ENCODE measurements around the gene KIAA0825. TPM values are rescaled to one million over a fixed set of nuclear protein-coding genes. Genes with fewer than 3 reads are reported as not detected.

KIAA0825 gene
- polyA plus RNA-seq, 3 donors, result 0.56 to 1.3 (median 0.89) TPM

DNA sequence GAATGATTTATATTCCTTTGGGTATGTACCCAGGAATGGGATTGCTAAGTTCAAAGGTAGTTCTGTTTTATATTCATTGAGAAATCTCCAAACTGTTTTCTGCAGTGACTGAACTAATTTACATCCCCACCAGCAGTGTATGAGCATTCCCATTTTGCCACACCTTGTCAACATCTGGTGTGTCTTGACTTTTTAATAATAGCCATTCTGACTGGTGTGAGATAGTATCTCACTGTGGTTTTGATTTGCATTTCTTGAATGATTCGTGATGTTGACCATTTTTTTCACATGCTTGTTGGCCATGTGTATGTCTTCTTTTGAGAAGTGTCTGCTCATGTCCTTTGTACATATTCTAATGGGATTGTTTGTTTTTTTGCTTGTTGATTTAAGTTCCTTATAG is 421.5 kb downstream of the KIAA0825 start:
- no peaks in the 10 kb centered on the region for H4K20me1 ChIP-seq (ENCODE audit: insufficient read depth, low read length)
- H3K4me2 ChIP-seq (replicated peaks; ENCODE audit: extremely low read depth, low read length, poor library complexity, severe bottlenecking), result no peak overlapping the region
- Mint-ChIP-seq H3K4me1 (no peaks in the 10 kb centered on the region), H3K27ac (no peak overlapping the region), H3K36me3 (no peaks in the 10 kb centered on the region), H3K4me3 (no peak overlapping the region), H3K9me3 (no peaks in the 10 kb centered on the region), H3K27me3 (ENCODE audit: low read depth in 3 of 3) (peaks cover 0 to 7% (median 3%) of the 10 kb centered on the region in 3 donors)
- no peak for DNase-seq
- H3K9ac ChIP-seq (ENCODE audit: insufficient read depth, low read length, poor library complexity, severe bottlenecking), result no peak overlapping the region
- no peak overlapping the region for H3K27ac ChIP-seq (ENCODE audit: low read depth in 1 of 2, low read length in 2 of 2)
- H3K36me3 ChIP-seq (replicated peaks in 1 of 2; ENCODE audit: control insufficient read depth in 1 of 2, insufficient read depth in 2 of 2, low read length in 2 of 2), result no peaks in the 10 kb centered on the region
- no peak overlapping the region for H3K4me3 ChIP-seq (replicated peaks in 1 of 3; ENCODE audit: low read depth in 2 of 3, low read length in 3 of 3)
- no peaks in the 10 kb centered on the region for H3K4me1 ChIP-seq (ENCODE audit: control insufficient read depth in 1 of 2, insufficient read depth in 2 of 2, low read length in 2 of 2)
- TF ChIP-seq, protein P1, sequence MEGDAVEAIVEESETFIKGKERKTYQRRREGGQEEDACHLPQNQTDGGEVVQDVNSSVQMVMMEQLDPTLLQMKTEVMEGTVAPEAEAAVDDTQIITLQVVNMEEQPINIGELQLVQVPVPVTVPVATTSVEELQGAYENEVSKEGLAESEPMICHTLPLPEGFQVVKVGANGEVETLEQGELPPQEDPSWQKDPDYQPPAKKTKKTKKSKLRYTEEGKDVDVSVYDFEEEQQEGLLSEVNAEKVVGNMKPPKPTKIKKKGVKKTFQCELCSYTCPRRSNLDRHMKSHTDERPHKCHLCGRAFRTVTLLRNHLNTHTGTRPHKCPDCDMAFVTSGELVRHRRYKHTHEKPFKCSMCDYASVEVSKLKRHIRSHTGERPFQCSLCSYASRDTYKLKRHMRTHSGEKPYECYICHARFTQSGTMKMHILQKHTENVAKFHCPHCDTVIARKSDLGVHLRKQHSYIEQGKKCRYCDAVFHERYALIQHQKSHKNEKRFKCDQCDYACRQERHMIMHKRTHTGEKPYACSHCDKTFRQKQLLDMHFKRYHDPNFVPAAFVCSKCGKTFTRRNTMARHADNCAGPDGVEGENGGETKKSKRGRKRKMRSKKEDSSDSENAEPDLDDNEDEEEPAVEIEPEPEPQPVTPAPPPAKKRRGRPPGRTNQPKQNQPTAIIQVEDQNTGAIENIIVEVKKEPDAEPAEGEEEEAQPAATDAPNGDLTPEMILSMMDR (IDR thresholded peaks at IDR 0.05), result no peak
- no peak overlapping the region for H2AFZ ChIP-seq (ENCODE audit: insufficient read depth, low read depth, low read length, poor library complexity, severe bottlenecking)
- no CpG with 5 or more reads among the region's 1 CpG for WGBS (ENCODE audit: insufficient coverage)
- intact Hi-C loops (cut with micrococcal nuclease), result no loop called here
- H3K27me3 ChIP-seq (ENCODE audit: control insufficient read depth in 2 of 2, insufficient read depth in 2 of 2, low read length in 2 of 2), result no peaks in the 10 kb centered on the region
- H3K79me2 ChIP-seq (ENCODE audit: insufficient read depth, low read length), result no peaks in the 10 kb centered on the region
- no peaks in the 10 kb centered on the region for H3K9me3 ChIP-seq (replicated peaks in 1 of 2; ENCODE audit: control insufficient read depth in 1 of 2, insufficient read depth in 1 of 2, low read length in 2 of 2)

DNA sequence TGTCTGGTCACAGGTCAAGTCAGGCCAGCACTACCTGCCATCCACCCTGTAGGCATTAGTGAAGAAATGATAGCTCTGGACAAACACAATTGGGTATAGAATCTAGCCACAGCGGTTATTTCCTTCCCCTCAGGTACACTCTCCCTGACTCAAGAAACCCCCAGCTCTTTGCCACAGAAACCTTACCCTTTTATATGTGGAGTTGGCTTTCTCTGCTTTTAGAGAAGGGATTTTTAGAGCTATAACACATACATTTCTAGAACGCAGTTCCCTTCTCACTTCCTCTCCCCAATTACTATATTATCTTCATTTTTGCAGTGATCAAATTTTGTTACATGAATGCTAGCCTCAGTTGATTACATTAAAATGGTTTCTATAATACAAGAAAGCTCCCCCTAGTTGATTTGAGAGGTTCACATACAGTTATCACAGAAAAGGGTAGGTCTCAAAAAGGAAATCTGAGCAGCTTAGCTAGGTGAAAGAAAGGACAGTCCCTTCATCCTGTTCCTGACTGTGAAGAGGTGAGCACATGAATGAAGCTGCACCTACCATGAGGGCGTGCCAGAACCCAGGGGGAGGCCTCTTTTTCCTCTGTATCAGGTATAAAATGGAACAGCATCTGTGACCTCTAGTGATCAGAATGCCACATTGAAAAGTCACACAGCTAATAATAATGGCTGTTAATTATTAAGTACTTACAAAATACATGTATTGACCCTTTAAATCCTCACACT is 425.6 kb downstream of the KIAA0825 start:
- Histone ChIP-seq H4K20me1 (ENCODE audit: insufficient read depth, low read length) (no peaks in the 10 kb centered on the region), H2AFZ (ENCODE audit: insufficient read depth, low read depth, low read length, poor library complexity, severe bottlenecking) (no peak overlapping the region), H3K9me3 (replicated peaks in 1 of 2; ENCODE audit: control insufficient read depth in 1 of 2, insufficient read depth in 1 of 2, low read length in 2 of 2) (no peaks in the 10 kb centered on the region), H3K4me1 (ENCODE audit: control insufficient read depth in 1 of 2, insufficient read depth in 2 of 2, low read length in 2 of 2) (no peaks in the 10 kb centered on the region), H3K79me2 (ENCODE audit: insufficient read depth, low read length) (no peaks in the 10 kb centered on the region), H3K4me2 (replicated peaks; ENCODE audit: extremely low read depth, low read length, poor library complexity, severe bottlenecking) (no peak overlapping the region), H3K36me3 (replicated peaks in 1 of 2; ENCODE audit: control insufficient read depth in 1 of 2, insufficient read depth in 2 of 2, low read length in 2 of 2) (no peaks in the 10 kb centered on the region), H3K4me3 (replicated peaks in 1 of 3; ENCODE audit: low read depth in 2 of 3, low read length in 3 of 3) (no peak overlapping the region), H3K9ac (ENCODE audit: insufficient read depth, low read length, poor library complexity, severe bottlenecking) (no peak overlapping the region), H3K27me3 (ENCODE audit: control insufficient read depth in 2 of 2, insufficient read depth in 2 of 2, low read length in 2 of 2) (no peaks in the 10 kb centered on the region), H3K27ac (ENCODE audit: low read depth in 1 of 2, low read length in 2 of 2) (no peak overlapping the region)
- Mint-ChIP-seq H3K27me3 (ENCODE audit: low read depth in 3 of 3) (no peaks in the 10 kb centered on the region), H3K9me3 (peaks cover 0 to 4% (median 0%) of the 10 kb centered on the region in 7 donors), H3K36me3 (no peaks in the 10 kb centered on the region), H3K27ac (no peak overlapping the region), H3K4me1 (no peaks in the 10 kb centered on the region), H3K4me3 (no peak overlapping the region)
- WGBS (ENCODE audit: insufficient coverage), result no CpG with 5 or more reads among the region's 3 CpGs
- no peak for DNase-seq
- intact Hi-C loops (cut with micrococcal nuclease), result no loop called here
- TF ChIP-seq, protein P1 (IDR thresholded peaks at IDR 0.05), result no peak

Measured in CD14-positive monocyte (primary cell).